Adipose tissue (tissue), 3 donors: ENCODE data around the gene MDM4. TPM values are rescaled to one million over a fixed set of nuclear protein-coding genes. Genes with fewer than 3 reads are reported as not detected.

Experiments
- H3K27ac ChIP-seq: one replicate; pipeline ENCODE4 v1.5.1; 2013; ENCODE audit warnings: low read depth, low read length
- WGBS, 3 donors: extraction: QIAGEN DNeasy Blood & Tissue Kit; methylation state at CpG; one replicate each; pipeline ENCODE4 v1.1.7; 2013; 5-methylcytosine and 5-hydroxymethylcytosine counted together
- polyA plus RNA-seq, 3 donors: library from polyadenylated mRNA; stranded (reverse); fragments of 200-250 nt; gene quantifications; one replicate each; pipeline ENCODE4 v1.2.3, GENCODE V29; 2013
- donor health status: healthy with polysubstance abuse.
- donor health status: Bipolar disorder and iron deficiency.
- donor health status: healthy.

The MDM4 gene
- polyA plus RNA-seq, 3 donors: 3.7 to 7.6 (median 7.0) TPM

DNA sequence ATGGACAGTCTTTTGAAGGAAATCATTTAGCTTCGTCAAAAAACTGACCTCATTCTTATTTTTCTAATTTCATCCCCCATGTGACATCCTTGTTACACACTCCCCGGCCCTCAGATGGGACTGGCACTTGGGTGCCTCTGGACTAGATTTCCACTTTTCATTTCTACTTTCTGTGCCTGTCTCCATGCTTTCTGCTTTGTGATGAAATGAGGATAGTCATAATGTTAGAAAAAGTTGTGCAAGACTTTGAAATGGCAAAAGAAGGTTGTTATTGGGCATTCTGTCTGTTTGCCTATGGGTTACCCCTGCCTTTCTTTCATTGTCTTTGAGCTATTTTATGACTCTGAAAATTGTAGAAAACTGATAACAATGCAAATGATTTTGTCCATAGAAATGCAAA lies 54.9 kb downstream of the MDM4 start:
- WGBS, 3 donors: 87 to 98% (median 90%) methylated on average over 2 of the region's 2 CpGs
- no peak overlapping the region for H3K27ac ChIP-seq

DNA sequence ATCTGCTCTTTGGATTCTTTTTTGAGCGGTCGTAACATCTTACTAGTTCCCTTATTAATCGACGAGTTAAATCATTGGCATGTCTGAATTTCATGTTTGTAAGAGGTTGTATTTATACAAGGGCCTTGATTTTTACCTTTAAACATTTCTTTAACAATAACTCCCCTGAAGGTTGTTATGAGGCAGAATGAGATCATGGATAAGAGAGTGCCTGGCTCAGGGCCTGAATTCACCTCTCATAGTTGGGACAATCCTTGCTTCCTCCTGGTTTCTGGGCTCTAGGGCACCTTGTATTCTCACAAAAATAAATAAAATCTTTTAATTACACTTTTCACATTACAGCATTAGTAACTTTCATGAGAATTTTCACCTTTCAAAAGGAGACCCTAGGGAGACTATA lies 55.4 kb downstream of the MDM4 start:
- H3K27ac ChIP-seq: no peak overlapping the region
- WGBS, 3 donors: 93 to 98% (median 97%) methylated on average over 4 of the region's 4 CpGs

DNA sequence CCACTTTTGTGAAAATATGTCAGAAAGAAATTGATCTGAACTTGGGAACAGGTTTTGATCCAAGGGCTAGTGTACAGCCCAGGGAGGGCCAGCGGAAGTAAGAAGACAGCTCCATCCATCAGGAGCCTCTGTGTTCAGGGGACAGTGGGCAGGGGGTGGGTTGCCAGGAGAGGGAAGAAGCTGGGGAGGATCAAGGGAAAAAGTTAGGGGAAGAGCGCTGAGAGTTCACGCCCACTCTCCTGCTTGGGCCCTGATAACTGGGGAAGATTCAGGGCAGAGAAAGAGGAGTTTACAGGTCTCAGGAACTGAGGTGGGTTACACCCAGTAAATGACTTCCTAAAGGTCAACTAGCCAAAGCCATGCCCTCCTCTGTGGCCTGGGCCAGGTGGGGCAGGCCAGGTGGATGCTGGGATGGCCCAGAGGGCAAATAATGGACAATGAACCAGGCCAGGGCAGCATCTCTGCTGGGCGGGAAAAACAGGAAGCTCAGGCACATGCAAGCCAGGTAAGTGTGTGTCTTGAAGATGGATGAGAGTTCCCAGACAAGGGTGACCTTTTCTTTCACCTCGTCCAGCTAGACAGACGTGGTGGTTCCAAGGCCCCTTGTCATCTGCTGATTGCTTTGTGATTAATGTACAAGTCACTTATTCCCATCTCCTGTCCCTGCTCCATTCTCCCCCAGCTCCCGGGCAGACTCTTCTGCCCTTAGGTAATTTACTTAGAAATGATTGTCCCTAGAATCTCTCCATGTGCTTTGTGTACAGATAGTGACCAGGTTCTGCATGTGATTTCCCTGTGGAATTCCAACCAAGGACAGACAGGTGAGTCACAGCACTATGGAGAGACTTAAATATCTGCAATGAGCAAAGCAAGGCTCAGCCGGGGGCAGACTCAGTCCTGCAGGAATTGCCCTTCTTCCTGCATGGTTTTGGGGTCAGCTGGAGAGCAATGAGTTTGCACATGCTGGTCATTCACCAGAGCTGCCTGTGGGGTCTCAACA lies 57.0 kb downstream of the MDM4 start:
- H3K27ac ChIP-seq: no peak overlapping the region
- WGBS, 3 donors: 80 to 91% (median 90%) methylated on average over 8 of the region's 8 CpGs

DNA sequence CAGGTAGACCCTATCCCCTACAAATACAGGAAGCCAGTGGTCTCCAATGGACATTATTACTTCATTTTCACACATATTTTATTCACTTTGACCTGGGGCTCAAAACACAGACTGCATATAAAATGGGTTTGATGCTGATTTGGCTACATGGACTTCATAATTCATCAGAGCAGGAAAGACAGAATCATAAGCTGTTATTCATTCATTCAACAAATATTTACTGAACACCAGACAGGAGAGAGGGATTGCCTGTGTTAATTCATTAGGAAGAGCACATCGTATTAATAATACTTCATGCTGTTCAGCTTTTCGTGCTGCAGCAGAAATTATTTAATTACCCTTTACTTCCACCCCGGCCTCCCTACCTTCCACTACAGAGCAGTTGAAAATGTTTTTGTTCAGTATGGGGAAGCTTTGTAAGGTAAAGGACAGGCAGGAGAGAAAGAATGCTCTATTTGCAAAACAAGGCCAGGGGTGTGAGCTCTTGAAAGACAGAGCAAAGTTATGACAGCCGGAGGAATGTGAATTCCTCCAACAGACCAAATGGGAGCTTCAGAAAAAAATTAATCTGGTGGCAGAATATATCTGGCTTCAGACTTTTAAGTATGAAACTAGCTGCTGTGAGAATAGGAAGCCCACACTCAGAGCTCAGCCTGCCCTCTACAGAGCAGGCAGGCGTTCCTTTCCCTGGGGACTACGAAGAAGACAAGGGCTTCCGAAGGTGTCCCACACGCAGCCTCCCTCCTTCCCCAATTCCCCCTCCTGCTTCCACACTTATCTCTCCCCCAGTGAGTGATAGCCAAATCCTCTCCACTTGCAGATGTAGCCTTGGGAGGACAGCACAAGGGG lies 58.0 kb downstream of the MDM4 start:
- no peak overlapping the region for H3K27ac ChIP-seq
- WGBS, 3 donors: 67 to 77% (median 70%) methylated on average over 8 of the region's 8 CpGs

DNA sequence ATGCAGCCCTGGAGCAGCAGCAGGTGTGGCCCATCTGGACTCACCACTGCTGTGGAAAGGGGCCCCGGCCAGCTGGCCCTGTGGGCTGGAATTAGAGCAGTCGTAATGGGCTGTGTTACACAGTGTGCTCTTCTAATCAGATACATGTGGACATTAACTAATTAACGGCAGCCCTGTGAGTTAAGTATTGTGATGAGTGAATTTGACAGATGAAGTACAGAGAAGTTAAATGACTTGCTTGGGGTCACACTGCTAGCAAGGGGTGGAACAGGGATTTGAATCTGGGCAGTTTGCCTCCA lies 58.6 kb downstream of the MDM4 start:
- 49 to 70% (median 62%) methylated on average over 3 of the region's 3 CpGs for WGBS, 3 donors
- H3K27ac ChIP-seq: no peak overlapping the region

DNA sequence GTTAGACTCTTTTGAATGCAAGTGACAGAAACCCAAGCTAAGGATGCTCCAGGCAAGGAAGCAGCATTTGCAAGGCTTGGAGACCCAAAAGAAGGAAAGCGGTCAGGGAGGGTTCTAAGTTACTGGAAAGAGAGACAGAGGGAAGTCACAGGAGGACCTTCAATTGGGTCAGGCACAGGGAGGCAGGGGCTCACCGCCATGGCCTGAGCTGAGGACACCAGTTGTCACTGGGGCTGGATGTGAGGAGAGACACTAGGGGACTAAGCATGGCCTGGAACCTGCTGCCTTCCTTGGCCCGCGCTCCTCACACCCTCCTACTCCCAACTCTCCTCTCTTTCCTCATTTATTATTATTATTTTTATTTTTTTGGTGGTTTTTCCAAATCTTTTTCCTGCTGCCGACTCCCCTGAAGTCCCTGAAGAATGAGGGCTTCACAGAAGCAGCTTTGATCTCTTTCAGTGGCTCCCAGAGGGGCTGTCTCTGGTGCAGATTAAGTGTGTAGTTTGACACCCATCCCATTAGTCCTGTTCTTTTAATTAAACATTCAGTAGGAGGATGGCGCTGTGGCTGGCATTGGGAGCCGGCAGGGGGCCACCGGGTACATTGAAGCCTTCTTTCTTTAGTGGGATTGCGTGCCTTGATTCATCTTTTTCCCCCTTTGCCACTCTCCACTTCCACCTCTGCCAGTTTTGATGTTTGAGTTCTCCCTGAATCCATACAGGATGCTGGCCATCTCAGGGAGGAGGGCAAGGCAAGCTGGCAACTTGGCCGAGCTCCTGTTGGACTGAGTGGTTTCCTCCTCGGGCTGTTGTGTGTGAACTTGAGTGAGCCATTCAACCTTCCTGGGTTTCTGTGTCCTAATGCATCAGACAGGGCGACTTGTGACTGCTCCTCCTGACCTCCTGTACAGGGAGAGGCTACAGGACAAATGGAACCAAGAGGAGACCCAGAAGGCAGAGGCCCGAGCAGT lies 59.3 kb downstream of the MDM4 start:
- no peak overlapping the region for H3K27ac ChIP-seq
- WGBS, 3 donors: 85 to 88% (median 85%) methylated on average over 13 of the region's 13 CpGs

DNA sequence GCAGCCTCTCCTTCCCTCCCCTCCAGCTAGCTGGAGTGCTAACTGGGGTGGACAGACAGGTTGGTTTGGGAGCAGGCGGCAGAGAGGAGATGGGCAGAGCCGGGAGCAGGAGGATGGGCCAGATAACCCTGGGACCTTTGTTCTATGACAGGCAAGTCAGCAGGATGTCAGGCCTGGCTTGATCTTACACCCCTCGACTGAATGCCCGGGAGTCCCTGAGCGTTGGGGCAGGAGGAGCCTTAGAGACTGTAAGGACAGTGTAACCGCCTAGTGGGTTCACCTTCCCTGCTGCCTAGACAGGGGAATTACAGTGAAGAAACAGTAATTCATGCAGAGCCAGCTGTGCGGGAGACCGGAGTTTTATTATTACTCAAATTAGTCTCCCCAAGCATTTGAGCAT lies 60.2 kb downstream of the MDM4 start:
- no peak overlapping the region for H3K27ac ChIP-seq
- WGBS, 3 donors: 88 to 94% (median 91%) methylated on average over 8 of the region's 8 CpGs

DNA sequence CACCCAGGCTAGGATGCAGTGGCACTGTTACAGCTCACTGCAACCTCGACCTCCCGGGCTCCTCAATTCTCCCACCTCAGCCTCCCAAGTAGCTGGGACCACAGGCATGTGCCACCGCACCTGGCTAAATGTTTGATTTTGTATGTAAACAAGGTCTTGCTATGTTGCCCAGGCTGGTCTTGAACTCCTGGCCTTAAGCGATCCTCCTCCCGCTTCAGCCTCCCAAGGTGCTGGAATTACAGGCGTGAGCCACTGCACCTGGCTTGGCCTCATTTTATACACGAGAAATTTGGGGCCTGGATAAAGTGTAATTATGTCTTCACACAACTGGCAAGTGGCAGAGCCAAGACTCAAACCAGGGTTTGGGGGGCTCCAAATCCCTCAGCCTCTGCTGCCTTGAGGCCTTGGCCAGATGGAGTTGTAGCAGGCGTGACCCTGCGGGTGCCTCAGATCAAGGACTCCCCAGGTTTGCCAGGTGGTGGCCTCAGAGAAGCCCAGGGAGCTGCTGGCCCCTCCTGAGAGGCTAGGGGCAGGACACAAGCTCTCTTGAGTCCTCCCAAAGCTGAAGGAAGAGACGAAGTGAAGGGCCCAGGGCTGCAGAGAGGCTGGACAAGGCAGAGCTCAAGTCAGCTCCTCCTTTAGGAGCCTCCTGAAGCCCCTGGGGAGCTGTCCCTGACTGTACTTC lies 61.7 kb downstream of the MDM4 start:
- WGBS, 3 donors: 85 to 95% (median 91%) methylated on average over 10 of the region's 10 CpGs
- no peak overlapping the region for H3K27ac ChIP-seq

DNA sequence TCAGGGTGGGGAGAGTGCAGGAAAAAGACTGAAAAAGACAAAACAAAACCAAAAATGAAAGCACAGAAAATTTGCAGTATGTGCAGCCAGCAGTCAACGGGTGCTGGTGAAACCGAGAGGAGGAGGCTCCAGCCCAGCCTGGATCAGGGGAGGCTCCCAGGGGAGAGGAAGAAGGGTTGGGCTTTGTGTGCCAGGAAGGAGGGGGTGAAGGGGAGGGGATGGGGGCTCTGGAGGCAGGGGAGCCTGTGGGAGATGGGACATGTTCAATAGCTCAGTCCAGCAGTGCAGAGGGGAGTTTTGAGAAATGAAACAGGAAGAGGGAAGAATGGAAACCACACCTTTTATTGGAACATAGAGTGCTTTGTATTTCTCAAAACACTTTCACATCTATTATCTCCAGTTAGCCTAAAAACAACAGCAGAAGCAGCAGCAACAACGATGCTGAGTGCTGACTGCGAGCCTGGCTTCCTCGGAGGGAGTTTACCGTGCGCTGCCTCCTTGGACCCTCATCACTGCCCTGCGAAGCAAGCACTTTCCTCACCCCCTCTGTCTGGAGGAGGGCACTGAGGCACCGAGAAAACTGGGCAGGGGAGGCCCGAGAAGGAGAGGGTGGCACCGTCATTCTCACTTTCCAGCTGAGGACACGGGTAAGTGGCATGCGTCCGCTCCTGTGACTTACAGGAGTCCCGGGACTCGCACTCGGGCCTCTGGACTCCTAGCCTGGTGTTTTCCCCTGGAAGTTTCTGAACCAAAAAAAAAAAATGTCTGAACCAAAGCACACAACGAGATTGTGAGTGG lies 62.9 kb downstream of the MDM4 start:
- WGBS, 3 donors: 44 to 61% (median 52%) methylated on average over 18 of the region's 18 CpGs
- H3K27ac ChIP-seq: no peak overlapping the region

DNA sequence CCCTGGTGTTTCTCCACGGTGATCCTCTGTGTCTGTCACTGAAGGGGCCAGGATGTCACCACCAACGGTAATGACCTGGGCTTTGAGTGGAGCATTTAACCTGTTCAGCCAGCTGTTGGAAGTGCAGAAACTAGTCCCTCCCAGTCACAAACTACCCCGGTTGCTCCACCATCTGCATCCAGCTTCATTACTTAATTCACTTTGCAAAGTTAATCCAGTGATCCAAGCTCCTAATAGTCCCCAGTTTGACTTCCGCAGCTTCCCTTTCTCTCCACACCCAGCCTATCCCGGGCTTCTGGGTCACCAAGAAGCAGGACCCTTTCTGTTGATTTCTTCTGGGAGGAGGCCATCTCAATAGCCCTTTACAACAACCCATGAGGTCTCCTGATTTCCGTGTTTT lies 63.5 kb downstream of the MDM4 start:
- 73 to 80% (median 78%) methylated on average over 6 of the region's 6 CpGs for WGBS, 3 donors
- H3K27ac ChIP-seq: no peak overlapping the region

DNA sequence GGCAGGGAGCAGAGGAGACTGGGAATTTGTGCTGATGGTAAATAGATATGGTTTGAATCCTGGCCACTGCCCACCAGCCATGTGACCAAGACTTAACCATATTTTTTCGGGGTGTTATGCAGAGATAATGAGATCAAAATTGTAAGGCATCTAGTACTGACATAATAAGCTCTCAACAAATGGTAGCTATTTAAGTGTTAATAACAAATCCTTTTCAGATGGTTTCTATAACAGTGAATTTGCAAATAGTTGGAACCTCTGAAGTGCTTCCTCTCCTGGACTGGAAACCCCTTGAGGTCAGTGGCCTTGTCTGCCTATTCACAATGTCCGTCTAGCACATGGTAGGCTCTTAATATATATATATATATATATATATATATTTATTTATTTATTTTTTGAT lies 64.7 kb downstream of the MDM4 start:
- WGBS, 3 donors: 83 to 85% (median 84%) methylated on average over 2 of the region's 2 CpGs
- no peak overlapping the region for H3K27ac ChIP-seq

DNA sequence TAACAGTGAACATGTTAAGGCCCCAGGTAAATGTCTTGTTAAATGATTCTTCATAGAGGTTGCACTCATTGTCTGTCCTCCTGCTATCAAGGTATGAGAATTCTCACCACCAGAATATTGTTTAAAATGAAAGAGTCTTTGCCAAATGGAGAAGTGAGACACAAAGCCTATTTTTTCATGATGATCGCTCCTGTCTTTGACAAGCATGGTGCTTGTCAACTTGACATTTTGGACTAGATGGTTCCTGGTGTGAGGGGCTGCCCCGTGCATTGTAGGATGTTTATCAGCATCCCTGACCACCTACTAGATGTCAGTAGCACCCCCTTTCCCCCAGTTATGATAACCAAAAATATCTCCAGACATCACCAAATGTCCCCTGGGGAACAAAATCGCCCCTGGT lies 65.6 kb downstream of the MDM4 start:
- WGBS, 3 donors: 92 to 95% (median 92%) methylated on average over 3 of the region's 3 CpGs
- no peak overlapping the region for H3K27ac ChIP-seq

DNA sequence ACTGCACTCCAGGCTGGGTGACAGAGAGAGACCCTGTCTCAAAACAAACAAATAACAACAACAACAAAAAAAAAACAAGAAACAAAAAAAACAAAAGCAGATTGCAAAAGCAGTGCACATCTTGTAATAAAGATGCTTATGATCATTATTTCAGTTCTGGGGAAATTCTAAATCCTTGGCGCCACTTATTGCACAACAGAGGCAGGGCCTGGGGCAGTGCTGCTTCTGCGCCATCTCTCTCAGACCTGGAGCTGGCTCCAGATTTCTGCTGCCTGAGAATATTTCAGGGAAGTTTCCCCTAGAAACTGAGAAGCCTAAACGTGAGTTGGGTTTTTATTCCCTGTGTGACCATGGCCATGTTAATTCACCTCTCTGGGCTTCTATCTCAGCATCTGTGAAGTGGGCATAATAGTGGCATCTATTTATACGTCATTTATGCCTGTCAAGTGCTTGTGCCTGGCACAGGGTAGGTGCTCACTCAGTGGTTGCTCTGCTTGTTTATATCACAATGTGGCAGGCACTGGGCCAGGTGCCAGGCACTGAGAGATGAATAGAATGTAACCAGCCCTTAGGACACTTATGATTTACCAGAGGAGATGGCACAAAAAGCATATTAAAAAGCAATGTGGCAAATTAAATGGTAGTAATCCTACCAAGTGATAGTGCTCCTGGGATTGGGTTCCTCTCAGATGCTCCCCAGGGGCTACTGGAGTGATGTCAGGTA lies 67.9 kb downstream of the MDM4 start:
- WGBS, 3 donors: 66 to 83% (median 76%) methylated on average over 4 of the region's 4 CpGs
- no peak overlapping the region for H3K27ac ChIP-seq

DNA sequence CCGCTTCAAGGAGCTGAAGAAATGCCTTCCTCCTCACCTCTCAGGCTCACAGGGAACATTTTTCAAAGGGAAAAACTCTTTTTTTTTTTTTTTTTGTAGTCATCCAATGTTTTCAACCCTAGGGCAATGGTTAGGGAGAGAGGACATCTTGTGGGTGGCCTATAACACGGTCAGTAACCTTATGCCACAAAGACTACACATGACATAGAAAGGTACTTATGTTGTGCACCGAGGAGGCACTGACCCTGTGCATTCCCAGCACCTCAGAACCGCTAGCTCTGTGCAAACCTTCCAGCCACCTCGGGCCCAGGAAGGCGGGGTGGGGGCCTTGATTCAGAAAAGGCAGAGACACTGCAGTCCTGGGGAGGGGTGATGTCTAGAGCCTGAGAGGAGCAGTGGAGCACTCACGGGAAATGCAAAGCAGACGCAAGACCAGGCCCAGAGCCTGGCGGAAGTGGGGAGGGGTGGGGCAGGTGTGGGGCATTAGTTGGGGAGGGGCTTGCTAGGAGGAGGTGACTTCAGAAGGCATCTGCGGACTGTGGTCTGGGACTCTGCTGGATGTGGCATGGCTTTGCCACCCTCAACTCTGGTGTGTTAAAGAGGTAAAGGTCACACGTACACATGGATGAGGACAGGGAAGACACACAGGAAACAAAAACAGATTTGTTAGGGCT lies 68.6 kb downstream of the MDM4 start:
- no peak overlapping the region for H3K27ac ChIP-seq

DNA sequence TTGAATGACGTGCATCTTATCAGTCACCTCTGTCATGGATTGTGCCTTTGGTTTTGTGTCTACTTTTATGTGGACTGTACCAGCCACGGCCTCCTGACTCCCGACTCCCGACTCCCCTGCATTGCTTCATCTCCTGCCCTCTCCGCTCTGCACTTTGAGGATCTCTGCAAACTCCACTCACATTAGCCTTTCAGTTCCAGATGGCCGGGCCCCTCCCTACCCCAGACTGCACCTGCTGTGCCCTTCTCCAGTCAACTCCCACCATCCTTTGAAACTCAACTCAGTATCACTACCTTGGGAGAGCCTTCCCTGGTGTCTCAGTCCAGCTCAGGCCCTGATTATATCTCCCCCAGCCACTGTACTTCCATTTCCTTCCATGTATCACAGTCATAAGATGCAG lies 71.4 kb downstream of the MDM4 start:
- WGBS, 3 donors: 85 to 93% (median 87%) methylated on average over 5 to 6 of the region's 6 CpGs

More for the DNA sequence above, 68.6 kb downstream of the MDM4 start:
- WGBS, 3 donors: 77 to 83% (median 83%) methylated on average over 11 of the region's 11 CpGs

DNA sequence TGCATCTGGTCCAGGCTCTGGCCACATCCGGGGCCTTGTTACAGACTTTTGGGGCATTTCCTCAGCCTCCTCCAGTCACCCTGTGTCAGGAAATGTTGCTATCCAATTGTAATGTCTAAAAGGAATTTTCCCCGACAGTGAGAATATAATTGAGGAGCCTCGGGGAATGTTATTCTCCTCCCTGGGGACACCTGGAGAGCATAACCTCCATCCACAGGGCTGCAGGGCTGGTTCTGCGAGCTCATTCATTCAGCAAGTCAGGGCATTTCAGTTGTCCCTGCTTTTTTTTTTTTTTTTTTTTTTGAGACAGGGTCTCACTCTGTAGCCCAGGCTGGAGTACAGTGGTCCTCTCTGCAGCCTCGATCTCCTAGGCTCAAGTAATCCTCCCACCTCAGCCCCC lies 72.6 kb downstream of the MDM4 start:
- H3K27ac ChIP-seq: no peak overlapping the region
- 68 to 81% (median 75%) methylated on average over 5 of the region's 5 CpGs for WGBS, 3 donors

More for the DNA sequence above, 71.4 kb downstream of the MDM4 start:
- no peak overlapping the region for H3K27ac ChIP-seq
